Mononuclear cell (primary cell): ENCODE measurements around the gene PLEKHH2. TPM values are rescaled to one million over a fixed set of nuclear protein-coding genes. Genes with fewer than 3 reads are reported as not detected.

Source experiments
- total RNA-seq: library from RNA; depleted of rRNA; stranded (reverse); fragments of >200 nt; gene quantifications from one replicate; pipeline ENCODE4 v1.2.3, GENCODE V29; 2012

Gene PLEKHH2
- total RNA-seq, 1 donor: 2.3 TPM

Other genes with a start within 250 kb of the PLEKHH2 start
- gene THADA, start 41.2 kb upstream of the PLEKHH2 start, total RNA-seq: 25.5 TPM
- not detected for gene C1GALT1C1L, start 39.2 kb downstream of the PLEKHH2 start, total RNA-seq
- gene DYNC2LI1, start 136.8 kb downstream of the PLEKHH2 start, total RNA-seq: 3.5 TPM
- not detected for gene ABCG5, start 201.6 kb downstream of the PLEKHH2 start, total RNA-seq
- not detected for gene ABCG8, start 201.7 kb downstream of the PLEKHH2 start, total RNA-seq